A673 (cell line): Measurements from ENCODE around the gene MAP2K3. TPM values are rescaled to one million over a fixed set of nuclear protein-coding genes. Genes with fewer than 3 reads are reported as not detected.

Source experiments
- BruUV-seq: library from RNA; stranded (reverse); fragments of 400-500 nt; replicated peaks from 2 replicates; lab custom pipeline; 2021; lab: Mats Ljungman, UMichigan
- CTCF ChIA-PET: fragments of 300-600 bp; sonication (Branson Sonifier 250); formaldehyde crosslinking; loops from one replicate; lab custom pipeline; 2022; ENCODE audit warnings: antibody characterized with exemption; lab: Charles Lee
- POLR2A ChIA-PET: fragments of 300-600 bp; sonication (Branson Sonifier 250); formaldehyde crosslinking; loops from one replicate; lab custom pipeline; 2022; ENCODE audit warnings: antibody characterized with exemption; ENCODE audit not compliant: low non-redundant PET; lab: Charles Lee
- DNase-seq: peaks from one replicate; pipeline ENCODE4 v3.0.0-alpha.2; 2015; ENCODE audit warnings: low spot score
- H3K27ac ChIP-seq: fragments of 200-600 bp; sonication (generic); 2 replicates; pipeline ENCODE4 v1.5.1; 2016; ENCODE audit warnings: mixed run types, low read depth, mild to moderate bottlenecking, mixed read lengths, antibody characterized with exemption, low read length; ENCODE audit not compliant: poor library complexity, severe bottlenecking
- H3K27me3 ChIP-seq: fragments of 200-600 bp; sonication (generic); replicated peaks from 2 replicates; pipeline ENCODE4 v1.6.1; 2017; ENCODE audit warnings: mixed run types, low read depth, mild to moderate bottlenecking, mixed read lengths, antibody characterized with exemption, low read length; ENCODE audit not compliant: insufficient read depth, poor library complexity
- H3K36me3 ChIP-seq: fragments of 200-600 bp; sonication (generic); 2 replicates; pipeline ENCODE4 v1.6.1; 2016; ENCODE audit warnings: mixed run types, mild to moderate bottlenecking, mixed read lengths, antibody characterized with exemption, low read length; ENCODE audit not compliant: insufficient read depth, poor library complexity, severe bottlenecking
- H3K4me1 ChIP-seq: fragments of 200-600 bp; sonication (generic); 2 replicates; pipeline ENCODE4 v1.6.1; 2017; ENCODE audit warnings: mixed run types, mild to moderate bottlenecking, mixed read lengths, antibody characterized with exemption, low read length; ENCODE audit not compliant: insufficient read depth, poor library complexity, severe bottlenecking
- H3K4me3 ChIP-seq: fragments of 200-600 bp; sonication (generic); 2 replicates; pipeline ENCODE4 v1.5.1; 2016; ENCODE audit warnings: low read depth, mixed run types, mild to moderate bottlenecking, mixed read lengths, low read length; ENCODE audit not compliant: poor library complexity, severe bottlenecking
- H3K9me3 ChIP-seq: fragments of 200-600 bp; sonication (generic); 2 replicates; pipeline ENCODE4 v1.6.1; 2016; ENCODE audit warnings: mixed run types, low read depth, mild to moderate bottlenecking, mixed read lengths, antibody characterized with exemption, low read length; ENCODE audit not compliant: poor library complexity, severe bottlenecking
- CTCF ChIP-seq: fragments of 300-800, 200-600 bp; sonication (generic); conservative IDR thresholded peaks from 2 replicates; pipeline ENCODE4 v1.5.1; 2017; ENCODE audit warnings: low read depth, mild to moderate bottlenecking, antibody characterized with exemption, low read length, moderate library complexity, mixed read lengths
- EZH2 ChIP-seq: fragments of 200-600 bp; sonication (generic); IDR thresholded peaks from 2 replicates; pipeline ENCODE4 v1.6.1; 2017; ENCODE audit warnings: borderline replicate concordance, low read depth, mild to moderate bottlenecking, mixed read lengths, antibody characterized with exemption, low read length; ENCODE audit not compliant: poor library complexity, severe bottlenecking
- intact Hi-C: fragments of 100-400 bp; cut with micrococcal nuclease; formaldehyde crosslinking; loops from one replicate; pipeline ENCODE4 v1.10.0; 2022; ENCODE audit not compliant: unreplicated experiment
- total RNA-seq: library from RNA; stranded (reverse); gene quantifications from 2 replicates; pipeline ENCODE4 v1.2.3, GENCODE V29; 2021

Gene MAP2K3
- total RNA-seq, 1 experiment from 2014 or later = 44.0 TPM

- DNase-seq = no peak
- Histone ChIP-seq H3K36me3 (no peaks in the 10 kb centered on the region), H3K27me3 (no peaks in the 10 kb centered on the region), H3K9me3 (no peaks in the 10 kb centered on the region), H3K27ac (no peak overlapping the region), H3K4me3 (no peak overlapping the region), H3K4me1 (no peaks in the 10 kb centered on the region)
- no TSS peak for BruUV-seq
- ChIA-PET CTCF (no interaction called here), POLR2A (no interaction called here)
- intact Hi-C loops = no loop called here
- TF ChIP-seq EZH2 (no peak), CTCF (no peak)
These were observed 44.0 kb upstream of the MAP2K3 start for GRCh38 chr17:21240369-21241055.

- CTCF ChIA-PET = no interaction called here
- BruUV-seq = no TSS peak
These were observed 42.9 kb upstream of the MAP2K3 start for GRCh38 chr17:21241564-21241963.

GRCh38 chr17:21242026-21242697 lies 42.3 kb upstream of the MAP2K3 start:
- BruUV-seq = no TSS peak
- no peak overlapping the region for H3K4me3 ChIP-seq
- H3K27me3 ChIP-seq = no peaks in the 10 kb centered on the region
- H3K36me3 ChIP-seq = no peaks in the 10 kb centered on the region
- H3K27ac ChIP-seq = no peak overlapping the region
- ChIA-PET CTCF (no interaction called here), POLR2A (no interaction called here)
- no peaks in the 10 kb centered on the region for H3K4me1 ChIP-seq
- intact Hi-C loops = no loop called here
- DNase-seq = no peak
- no peak for TF ChIP-seq EZH2
- TF ChIP-seq CTCF = no peak
- no peaks in the 10 kb centered on the region for H3K9me3 ChIP-seq

More at GRCh38 chr17:21241564-21241963, 42.9 kb upstream of the MAP2K3 start:
- Histone ChIP-seq H3K9me3 (no peaks in the 10 kb centered on the region), H3K36me3 (no peaks in the 10 kb centered on the region), H3K27me3 (no peaks in the 10 kb centered on the region), H3K4me1 (no peaks in the 10 kb centered on the region), H3K4me3 (no peak overlapping the region), H3K27ac (no peak overlapping the region)
- intact Hi-C loops = no loop called here
- POLR2A ChIA-PET = no interaction called here
- DNase-seq = no peak
- TF ChIP-seq CTCF = no peak
- no peak for TF ChIP-seq EZH2
